AG09309 (cell line): Measurements from ENCODE around the gene PRKG2.
"Not testable (repeated sequence)": the region's sequence is repeated elsewhere in the genome, so short reads cannot be mapped to it uniquely, and the experiment has no call there.

Experiments used
- DNase-seq: peaks from one replicate; pipeline ENCODE4 v3.0.0-alpha.2; 2010; ENCODE audit warnings: low read depth
- H3K4me3 ChIP-seq: 2 replicates; pipeline ENCODE4 v1.5.1; 2011; ENCODE audit warnings: mild to moderate bottlenecking, low read depth, low read length, moderate library complexity; ENCODE audit not compliant: control insufficient read depth
- CTCF ChIP-seq: IDR thresholded peaks from 2 replicates; pipeline ENCODE4 v1.5.1; 2011; ENCODE audit warnings: mild to moderate bottlenecking, low read depth, low read length, inconsistent platforms; ENCODE audit not compliant: insufficient read depth, control insufficient read depth; ENCODE audit errors: missing control alignments

The PRKG2 gene

DNA sequence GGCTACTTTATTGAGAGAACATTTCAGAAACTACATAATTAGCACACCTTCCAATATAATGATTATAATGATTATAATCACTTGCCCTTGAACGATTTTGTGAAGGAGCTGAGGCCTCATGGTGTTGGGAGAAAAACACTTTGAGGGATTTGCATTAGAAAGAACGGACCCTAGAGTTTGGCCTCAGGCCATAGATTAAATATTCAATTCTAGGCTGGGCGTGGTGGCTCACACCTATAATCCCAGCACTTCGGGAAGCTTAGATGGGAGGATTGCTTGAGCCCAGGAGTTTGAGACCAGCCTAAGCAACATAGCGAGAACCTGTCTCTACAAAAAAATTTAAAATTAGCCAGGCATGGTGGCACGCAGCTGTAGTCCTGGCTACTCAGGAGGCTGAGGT lies 12.9 kb upstream of the PRKG2 start:
- no peak for TF ChIP-seq CTCF
- DNase-seq, result no peak
- no peak overlapping the region for H3K4me3 ChIP-seq

DNA sequence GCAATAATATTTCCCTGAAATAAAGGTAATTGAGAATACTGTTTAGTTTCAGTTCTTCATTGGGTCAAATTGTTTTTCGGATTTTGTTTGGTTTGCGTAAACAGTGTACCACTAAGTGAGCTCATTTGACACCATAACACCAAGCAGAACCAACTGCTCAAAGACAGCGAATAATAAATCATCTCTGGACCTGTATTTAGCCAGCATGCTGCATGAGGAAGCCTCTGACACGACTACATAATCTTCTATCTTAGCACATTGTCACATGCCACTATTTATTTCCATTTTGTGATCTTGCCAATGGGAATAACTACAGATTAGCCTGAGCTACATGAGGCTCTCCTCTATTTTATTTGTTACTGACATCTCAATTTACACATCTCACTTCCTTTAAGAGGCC lies 12.1 kb upstream of the PRKG2 start:
- no peak for DNase-seq
- H3K4me3 ChIP-seq, result no peak overlapping the region
- no peak for TF ChIP-seq CTCF

GRCh38 chr4:81225252-81225651 lies 10.2 kb upstream of the PRKG2 start:
- no peak for TF ChIP-seq CTCF
- no peak overlapping the region for H3K4me3 ChIP-seq
- no peak for DNase-seq

GRCh38 chr4:81222082-81222472 lies 7.1 kb upstream of the PRKG2 start:
- DNase-seq, H3K4me3 ChIP-seq: not testable (repeated sequence)

GRCh38 chr4:81221303-81222081 lies 6.5 kb upstream of the PRKG2 start:
- no peak for DNase-seq
- H3K4me3 ChIP-seq, result no peak overlapping the region
- no peak for TF ChIP-seq CTCF

- no peak for TF ChIP-seq CTCF
- no peak overlapping the region for H3K4me3 ChIP-seq
- no peak for DNase-seq
These were observed 5.2 kb upstream of the PRKG2 start for GRCh38 chr4:81220271-81220670.

- no peak overlapping the region for H3K4me3 ChIP-seq
- no peak for TF ChIP-seq CTCF
- DNase-seq, result no peak
These were observed 3.2 kb upstream of the PRKG2 start for GRCh38 chr4:81218206-81218605.
